Parathyroid adenoma (tissue), 2 donors: ENCODE results near the gene MEGF10.

Experiments
- H2AFZ ChIP-seq: fragments of 300-600 bp; sonication (generic); one replicate; pipeline ENCODE4 v1.7.0; 2017; ENCODE audit warnings: antibody characterized with exemption, mild to moderate bottlenecking
- H3K27ac ChIP-seq: fragments of 300-600 bp; sonication (generic); one replicate; pipeline ENCODE4 v1.7.0; 2017
- H3K27me3 ChIP-seq: fragments of 300-600 bp; sonication (generic); one replicate; pipeline ENCODE4 v1.7.0; 2017; ENCODE audit warnings: low read length; ENCODE audit not compliant: control insufficient read depth, insufficient read depth
- H3K36me3 ChIP-seq: fragments of 300-600 bp; sonication (generic); one replicate; pipeline ENCODE4 v1.7.0; 2017; ENCODE audit warnings: low read length; ENCODE audit not compliant: control insufficient read depth, insufficient read depth
- H3K4me1 ChIP-seq: fragments of 300-600 bp; sonication (generic); one replicate; pipeline ENCODE4 v1.7.0; 2017; ENCODE audit warnings: control low read depth
- H3K4me2 ChIP-seq: fragments of 300-600 bp; sonication (generic); one replicate; pipeline ENCODE4 v1.7.0; 2017; ENCODE audit warnings: low read length
- H3K4me3 ChIP-seq: fragments of 300-600 bp; sonication (generic); one replicate; pipeline ENCODE4 v1.7.0; 2017; ENCODE audit warnings: low read depth, low read length
- H3K79me2 ChIP-seq: fragments of 300-600 bp; sonication (generic); one replicate; pipeline ENCODE4 v1.7.0; 2017; ENCODE audit warnings: control low read depth
- H3K9ac ChIP-seq: fragments of 300-600 bp; sonication (generic); one replicate; pipeline ENCODE4 v1.7.0; 2017; ENCODE audit warnings: mild to moderate bottlenecking
- H3K9me3 ChIP-seq: fragments of 300-600 bp; sonication (generic); one replicate; pipeline ENCODE4 v1.7.0; 2017; ENCODE audit warnings: low read length; ENCODE audit not compliant: control insufficient read depth
- TF ChIP-seq, protein P1 (sequence below): fragments of 300-600 bp; sonication (generic); IDR thresholded peaks from one replicate; pipeline ENCODE4 v1.7.0; 2017; ENCODE audit warnings: antibody characterized with exemption, mild to moderate bottlenecking
- donor health status: primary hyperparathyroidism.

The MEGF10 gene

DNA sequence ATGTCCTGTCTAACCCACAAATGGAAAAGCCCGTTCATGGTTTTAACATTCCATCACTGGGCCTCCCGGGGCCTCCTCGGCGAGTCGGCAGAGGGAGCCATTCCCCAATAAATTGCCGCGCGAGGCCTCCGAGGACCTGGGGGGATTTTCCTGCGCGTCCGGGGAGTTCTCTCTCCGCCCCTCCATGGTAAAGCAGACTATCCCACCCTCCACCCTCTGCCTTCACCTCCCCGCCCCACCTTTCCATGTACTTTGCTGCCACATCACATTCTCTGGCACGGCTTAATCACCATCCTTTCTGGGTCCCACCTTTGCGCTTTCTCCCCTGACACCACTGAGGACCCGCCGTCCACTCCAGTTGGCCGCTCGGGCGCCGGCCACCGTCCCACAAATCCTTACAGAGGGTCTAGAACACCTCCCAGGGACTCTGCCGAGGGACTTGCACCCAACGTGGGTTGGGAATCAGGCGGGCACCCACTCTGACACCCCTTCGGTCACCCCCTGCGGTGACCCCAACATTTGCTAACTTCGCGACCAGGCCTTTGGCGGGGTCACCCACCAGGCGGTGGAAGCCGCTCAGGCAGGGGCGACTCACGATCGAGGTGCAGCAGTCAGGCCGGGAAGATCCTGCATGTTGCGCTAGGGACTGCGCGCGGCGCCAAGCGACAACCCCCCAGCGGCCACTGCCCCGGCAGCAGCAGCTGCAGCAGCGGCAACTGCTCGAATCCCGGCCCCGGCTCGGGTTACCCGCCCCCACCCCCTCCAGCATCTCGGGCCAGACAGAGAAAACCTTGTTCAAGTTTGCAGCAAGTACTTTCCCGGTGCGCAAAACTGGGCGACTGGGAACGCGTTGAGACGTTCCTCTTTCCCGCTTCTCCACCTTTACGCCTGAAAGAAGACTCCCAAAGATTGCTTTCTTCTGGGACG, at the start of gene MEGF10:
Gene MEGF10, plus strand, starts transcription at position 778 of the 927 bp plus-strand sequence. CDS start 40,513 bp downstream, outside the sequence.
- TF ChIP-seq, protein P1, sequence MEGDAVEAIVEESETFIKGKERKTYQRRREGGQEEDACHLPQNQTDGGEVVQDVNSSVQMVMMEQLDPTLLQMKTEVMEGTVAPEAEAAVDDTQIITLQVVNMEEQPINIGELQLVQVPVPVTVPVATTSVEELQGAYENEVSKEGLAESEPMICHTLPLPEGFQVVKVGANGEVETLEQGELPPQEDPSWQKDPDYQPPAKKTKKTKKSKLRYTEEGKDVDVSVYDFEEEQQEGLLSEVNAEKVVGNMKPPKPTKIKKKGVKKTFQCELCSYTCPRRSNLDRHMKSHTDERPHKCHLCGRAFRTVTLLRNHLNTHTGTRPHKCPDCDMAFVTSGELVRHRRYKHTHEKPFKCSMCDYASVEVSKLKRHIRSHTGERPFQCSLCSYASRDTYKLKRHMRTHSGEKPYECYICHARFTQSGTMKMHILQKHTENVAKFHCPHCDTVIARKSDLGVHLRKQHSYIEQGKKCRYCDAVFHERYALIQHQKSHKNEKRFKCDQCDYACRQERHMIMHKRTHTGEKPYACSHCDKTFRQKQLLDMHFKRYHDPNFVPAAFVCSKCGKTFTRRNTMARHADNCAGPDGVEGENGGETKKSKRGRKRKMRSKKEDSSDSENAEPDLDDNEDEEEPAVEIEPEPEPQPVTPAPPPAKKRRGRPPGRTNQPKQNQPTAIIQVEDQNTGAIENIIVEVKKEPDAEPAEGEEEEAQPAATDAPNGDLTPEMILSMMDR: peak; percentile 56
- no peak within 1 kb of the TSS for H3K9ac ChIP-seq

GRCh38 chr5:127243011-127243410, 47.6 kb upstream of the MEGF10 start:
- no peaks in the 10 kb centered on the region for H3K4me1 ChIP-seq
- H3K36me3 ChIP-seq: no peaks in the 10 kb centered on the region
- H3K27ac ChIP-seq: no peak overlapping the region
- no peaks in the 10 kb centered on the region for H3K9me3 ChIP-seq
- H3K79me2 ChIP-seq: no peaks in the 10 kb centered on the region
- H3K4me2 ChIP-seq: no peak overlapping the region
- no peak overlapping the region for H3K9ac ChIP-seq
- no peak overlapping the region for H2AFZ ChIP-seq
- no peak overlapping the region for H3K4me3 ChIP-seq
- H3K27me3 ChIP-seq: no peaks in the 10 kb centered on the region
- TF ChIP-seq, protein P1: no peak

More for the DNA sequence above, at the start of gene MEGF10:
- peak within 1 kb of the TSS; percentile 30 for H3K4me2 ChIP-seq
- no peak within 1 kb of the TSS for H3K27ac ChIP-seq
- H3K4me1 ChIP-seq: no peaks in the 10 kb centered on the region
- peak within 1 kb of the TSS; percentile 54 for H2AFZ ChIP-seq
- H3K27me3 ChIP-seq: no peaks in the 10 kb centered on the region
- H3K9me3 ChIP-seq: peaks cover 3% of the 10 kb centered on the region
- no peaks in the 10 kb centered on the region for H3K79me2 ChIP-seq
- H3K4me3 ChIP-seq: no peak within 1 kb of the TSS
- H3K36me3 ChIP-seq: no peaks in the 10 kb centered on the region

DNA sequence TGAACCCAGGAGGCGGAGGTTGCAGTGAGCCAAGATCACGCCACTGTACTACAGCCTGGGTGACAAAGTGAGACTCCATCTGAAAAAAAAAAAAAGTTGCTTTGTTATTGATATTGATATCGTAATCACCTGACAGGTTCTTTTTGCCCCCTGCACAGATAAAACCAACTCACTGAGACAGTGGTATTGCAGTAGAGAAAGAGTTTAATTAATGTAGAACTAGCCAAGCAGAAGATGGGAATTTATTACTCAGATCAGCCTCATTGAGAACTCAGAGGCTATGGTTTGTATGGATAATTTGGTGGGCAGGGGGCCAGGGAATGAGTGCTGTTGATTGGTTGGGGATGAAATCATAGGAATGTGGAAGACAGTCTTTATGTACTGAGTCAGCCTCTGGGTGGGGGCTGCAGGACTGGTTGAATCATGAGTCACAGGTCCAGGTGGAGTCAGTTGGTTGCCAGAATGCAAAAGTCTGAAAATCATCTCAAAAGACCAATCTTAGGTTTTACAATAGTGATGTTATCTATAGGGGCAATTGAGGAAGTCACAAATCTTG, 35.8 kb upstream of the MEGF10 start:
- Histone ChIP-seq H3K4me2 (no peak overlapping the region), H3K36me3 (no peaks in the 10 kb centered on the region), H3K4me1 (no peaks in the 10 kb centered on the region), H3K27ac (no peak overlapping the region), H2AFZ (no peak overlapping the region), H3K4me3 (no peak overlapping the region), H3K9ac (no peak overlapping the region), H3K9me3 (no peaks in the 10 kb centered on the region), H3K79me2 (no peaks in the 10 kb centered on the region), H3K27me3 (no peaks in the 10 kb centered on the region)
- TF ChIP-seq, protein P1: no peak

DNA sequence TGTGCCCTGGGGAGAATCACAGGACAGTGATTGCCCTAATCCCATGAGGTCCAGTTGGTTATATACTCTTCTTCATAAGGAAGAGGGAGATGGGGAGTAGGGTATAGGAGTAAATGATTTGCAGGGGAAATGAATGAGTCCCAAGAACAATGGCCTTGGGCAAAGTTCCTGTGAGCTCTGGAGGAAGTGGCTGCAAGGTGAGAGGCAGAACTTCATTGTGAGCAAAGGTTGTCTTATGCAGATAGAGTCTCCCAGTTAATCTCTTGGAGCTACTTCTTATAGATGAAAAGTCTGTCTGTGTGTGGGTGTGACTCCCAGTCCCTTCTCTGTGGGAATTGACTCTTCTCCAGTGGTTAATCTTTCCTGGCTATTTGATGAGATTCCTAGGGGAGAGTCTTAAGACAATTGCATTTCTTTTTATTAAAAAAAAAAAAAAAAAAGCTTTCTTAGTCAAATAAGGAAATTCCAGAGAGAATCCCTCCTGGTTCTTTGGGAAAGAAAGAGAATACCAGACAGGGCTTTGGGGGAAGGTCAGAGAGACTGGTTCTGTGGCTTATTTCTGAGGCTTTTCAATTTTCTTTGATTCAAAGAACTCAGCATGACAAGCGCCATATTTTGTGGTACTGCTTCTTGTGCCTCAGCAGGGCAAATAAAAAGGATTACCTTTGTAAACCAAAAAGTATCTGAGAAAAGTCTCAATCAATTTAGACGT, 33.6 kb upstream of the MEGF10 start:
- Histone ChIP-seq H3K9ac (no peak overlapping the region), H3K79me2 (no peaks in the 10 kb centered on the region), H3K4me3 (no peak overlapping the region), H2AFZ (no peak overlapping the region), H3K4me2 (no peak overlapping the region), H3K36me3 (no peaks in the 10 kb centered on the region), H3K27ac (no peak overlapping the region), H3K27me3 (no peaks in the 10 kb centered on the region), H3K4me1 (no peaks in the 10 kb centered on the region), H3K9me3 (no peaks in the 10 kb centered on the region)
- TF ChIP-seq, protein P1: no peak
